ENCODE measurements around the gene PGF. TPM values are rescaled to one million over a fixed set of nuclear protein-coding genes. Genes with fewer than 3 reads are reported as not detected.

The PGF gene
- total and polyA plus RNA-seq, 2 of the 13 experiments (the other 11 are each of a cell fraction or from before 2014, with no cell fraction given) = 10.7 to 27.5 TPM

- no peak for TF ChIP-seq RAD51 (IDR thresholded peaks at IDR 0.05; ENCODE audit: borderline replicate concordance)
- TF ChIP-seq HOXA9 (CRISPR knock-in tag; IDR thresholded peaks at IDR 0.05; ENCODE audit: borderline replicate concordance) = no peak
- TF ChIP-seq SATB2 (CRISPR knock-in tag; IDR thresholded peaks at IDR 0.05) = no peak
- TF ChIP-seq E2F5 (CRISPR knock-in tag; conservative IDR thresholded peaks at IDR 0.05) = no peak
- TF ChIP-seq ZNF253 (CRISPR knock-in tag; IDR thresholded peaks at IDR 0.05; ENCODE audit: borderline replicate concordance) = no peak
- TF ChIP-seq ARID2 (CRISPR knock-in tag; IDR thresholded peaks at IDR 0.05; ENCODE audit: borderline replicate concordance) = no peak
- no peak for TF ChIP-seq KDM4B (CRISPR knock-in tag; IDR thresholded peaks at IDR 0.05)
- peak; percentile 33; the same call in 1 of the 2 replicates for TF ChIP-seq ZMYM3 (CRISPR knock-in tag; IDR thresholded peaks at IDR 0.05)
- TF ChIP-seq ZNF746 (CRISPR knock-in tag; IDR thresholded peaks at IDR 0.05) = no peak
- TF ChIP-seq POLR2AphosphoS5 (IDR thresholded peaks at IDR 0.05; ENCODE audit: low read depth, low read length) = no peak
- no peak for TF ChIP-seq PHF20 (CRISPR knock-in tag; IDR thresholded peaks at IDR 0.05)
- no peak for TF ChIP-seq ETS1 (CRISPR knock-in tag; IDR thresholded peaks at IDR 0.05)
- no peak; the same call in 1 of the 2 replicates for TF ChIP-seq KAT8 (CRISPR knock-in tag; IDR thresholded peaks at IDR 0.05)
- TF ChIP-seq ZNF280B (CRISPR knock-in tag; IDR thresholded peaks at IDR 0.05; ENCODE audit: borderline replicate concordance) = no peak; the same call in 1 of the 2 replicates
- no peak for TF ChIP-seq ZBTB20 (CRISPR knock-in tag; IDR thresholded peaks at IDR 0.05; ENCODE audit: borderline replicate concordance, low read depth)
- no peak for TF ChIP-seq PLRG1 (conservative IDR thresholded peaks at IDR 0.05)
- no peak for TF ChIP-seq ZNF567 (CRISPR knock-in tag; IDR thresholded peaks at IDR 0.05; ENCODE audit: borderline replicate concordance)
- peak; percentile 82 for TF ChIP-seq RAD21 (CRISPR knock-in tag; IDR thresholded peaks at IDR 0.05)
- no peak for TF ChIP-seq ELF1 (CRISPR knock-in tag; IDR thresholded peaks at IDR 0.05)
- 0 out of 2 replicates have a peak, but pooled peaks have one; percentile 25 for TF ChIP-seq ATF2 (CRISPR knock-in tag; IDR thresholded peaks at IDR 0.05)
- TF ChIP-seq ZNF749 (CRISPR knock-in tag; IDR thresholded peaks at IDR 0.05; ENCODE audit: borderline replicate concordance) = no peak
- 0 out of 2 replicates have a peak, but pooled peaks have one; percentile 29 for TF ChIP-seq MIER3 (CRISPR knock-in tag; IDR thresholded peaks at IDR 0.05; ENCODE audit: borderline replicate concordance)
- no peak for TF ChIP-seq TRIM24 (CRISPR knock-in tag; IDR thresholded peaks at IDR 0.05)
- TF ChIP-seq ZNF614 (CRISPR knock-in tag; IDR thresholded peaks at IDR 0.05; ENCODE audit: borderline replicate concordance) = no peak
- TF ChIP-seq KLF15 (CRISPR knock-in tag; IDR thresholded peaks at IDR 0.05; ENCODE audit: borderline replicate concordance) = no peak
These were observed 9.3 kb downstream of the PGF start (continued) for GRCh38 chr14:74945852-74946658.
